ENCODE measurements around the gene RNF44. TPM values are rescaled to one million over a fixed set of nuclear protein-coding genes. Genes with fewer than 3 reads are reported as not detected.

RNF44 gene
- total RNA-seq, 1 experiment from 2014 or later, result 113 TPM

DNA sequence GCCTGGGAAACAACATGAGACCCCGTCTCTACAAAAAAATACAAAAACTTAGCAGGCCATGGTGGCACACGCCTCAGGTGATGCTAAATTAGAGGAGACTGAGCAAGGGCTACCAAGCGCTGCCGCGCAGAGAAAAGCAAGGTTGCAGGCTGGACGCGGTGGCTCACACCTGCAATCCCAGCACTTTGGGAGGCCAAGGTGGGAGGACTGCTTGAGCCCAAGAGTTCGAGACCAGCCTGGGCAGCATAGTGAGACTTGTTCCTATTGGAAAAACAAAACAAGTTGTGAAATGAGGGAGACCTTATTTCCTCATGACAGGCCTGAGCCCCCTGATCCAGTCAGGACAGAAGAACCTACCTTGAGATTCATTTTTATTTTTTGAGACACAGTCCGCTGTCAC is 11.5 kb downstream of the RNF44 start:
- DNase-seq (ENCODE audit: low read depth, low spot score), result no peak
- TF ChIP-seq TCF7L2 (IDR thresholded peaks at IDR 0.05; ENCODE audit: low read depth, low read length) (no peak), SIN3A (IDR thresholded peaks at IDR 0.05; ENCODE audit: borderline replicate concordance, insufficient read depth, low read depth, low read length) (no peak), POLR2AphosphoS5 (IDR thresholded peaks at IDR 0.05; ENCODE audit: low read depth, low read length) (no peak)
- TF ChIP-seq, protein P1, sequence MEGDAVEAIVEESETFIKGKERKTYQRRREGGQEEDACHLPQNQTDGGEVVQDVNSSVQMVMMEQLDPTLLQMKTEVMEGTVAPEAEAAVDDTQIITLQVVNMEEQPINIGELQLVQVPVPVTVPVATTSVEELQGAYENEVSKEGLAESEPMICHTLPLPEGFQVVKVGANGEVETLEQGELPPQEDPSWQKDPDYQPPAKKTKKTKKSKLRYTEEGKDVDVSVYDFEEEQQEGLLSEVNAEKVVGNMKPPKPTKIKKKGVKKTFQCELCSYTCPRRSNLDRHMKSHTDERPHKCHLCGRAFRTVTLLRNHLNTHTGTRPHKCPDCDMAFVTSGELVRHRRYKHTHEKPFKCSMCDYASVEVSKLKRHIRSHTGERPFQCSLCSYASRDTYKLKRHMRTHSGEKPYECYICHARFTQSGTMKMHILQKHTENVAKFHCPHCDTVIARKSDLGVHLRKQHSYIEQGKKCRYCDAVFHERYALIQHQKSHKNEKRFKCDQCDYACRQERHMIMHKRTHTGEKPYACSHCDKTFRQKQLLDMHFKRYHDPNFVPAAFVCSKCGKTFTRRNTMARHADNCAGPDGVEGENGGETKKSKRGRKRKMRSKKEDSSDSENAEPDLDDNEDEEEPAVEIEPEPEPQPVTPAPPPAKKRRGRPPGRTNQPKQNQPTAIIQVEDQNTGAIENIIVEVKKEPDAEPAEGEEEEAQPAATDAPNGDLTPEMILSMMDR (IDR thresholded peaks at IDR 0.05), result no peak
- TF ChIP-seq, protein P2, sequence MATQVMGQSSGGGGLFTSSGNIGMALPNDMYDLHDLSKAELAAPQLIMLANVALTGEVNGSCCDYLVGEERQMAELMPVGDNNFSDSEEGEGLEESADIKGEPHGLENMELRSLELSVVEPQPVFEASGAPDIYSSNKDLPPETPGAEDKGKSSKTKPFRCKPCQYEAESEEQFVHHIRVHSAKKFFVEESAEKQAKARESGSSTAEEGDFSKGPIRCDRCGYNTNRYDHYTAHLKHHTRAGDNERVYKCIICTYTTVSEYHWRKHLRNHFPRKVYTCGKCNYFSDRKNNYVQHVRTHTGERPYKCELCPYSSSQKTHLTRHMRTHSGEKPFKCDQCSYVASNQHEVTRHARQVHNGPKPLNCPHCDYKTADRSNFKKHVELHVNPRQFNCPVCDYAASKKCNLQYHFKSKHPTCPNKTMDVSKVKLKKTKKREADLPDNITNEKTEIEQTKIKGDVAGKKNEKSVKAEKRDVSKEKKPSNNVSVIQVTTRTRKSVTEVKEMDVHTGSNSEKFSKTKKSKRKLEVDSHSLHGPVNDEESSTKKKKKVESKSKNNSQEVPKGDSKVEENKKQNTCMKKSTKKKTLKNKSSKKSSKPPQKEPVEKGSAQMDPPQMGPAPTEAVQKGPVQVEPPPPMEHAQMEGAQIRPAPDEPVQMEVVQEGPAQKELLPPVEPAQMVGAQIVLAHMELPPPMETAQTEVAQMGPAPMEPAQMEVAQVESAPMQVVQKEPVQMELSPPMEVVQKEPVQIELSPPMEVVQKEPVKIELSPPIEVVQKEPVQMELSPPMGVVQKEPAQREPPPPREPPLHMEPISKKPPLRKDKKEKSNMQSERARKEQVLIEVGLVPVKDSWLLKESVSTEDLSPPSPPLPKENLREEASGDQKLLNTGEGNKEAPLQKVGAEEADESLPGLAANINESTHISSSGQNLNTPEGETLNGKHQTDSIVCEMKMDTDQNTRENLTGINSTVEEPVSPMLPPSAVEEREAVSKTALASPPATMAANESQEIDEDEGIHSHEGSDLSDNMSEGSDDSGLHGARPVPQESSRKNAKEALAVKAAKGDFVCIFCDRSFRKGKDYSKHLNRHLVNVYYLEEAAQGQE (IDR thresholded peaks at IDR 0.05; ENCODE audit: insufficient read depth in 1 of 2, low read depth in 2 of 2, low read length in 1 of 2), result no peak
- Histone ChIP-seq H3K36me3 (ENCODE audit: control insufficient read depth, insufficient read depth, low read length) (peaks cover 4% of the 10 kb centered on the region; the same call in 1 of the 2 replicates), H3K27ac (ENCODE audit: low read length) (no peak overlapping the region), H3K27me3 (ENCODE audit: control insufficient read depth, insufficient read depth, low read length) (no peaks in the 10 kb centered on the region), H3K4me1 (ENCODE audit: control insufficient read depth, insufficient read depth, low read length) (no peaks in the 10 kb centered on the region; the same call in 1 of the 2 replicates), H3K4me3 (ENCODE audit: low read depth in 2 of 2, low read length in 2 of 2) (no peak overlapping the region), H3K9me3 (ENCODE audit: control insufficient read depth, insufficient read depth, low read depth, low read length) (no peaks in the 10 kb centered on the region)
- ATAC-seq, result no peak
- intact Hi-C loops (cut with micrococcal nuclease; ENCODE audit: unreplicated experiment) (no loop called here), in situ Hi-C loops (cut with HindIII; ENCODE audit: low pct_unique_long_range_greater_than_20kb, low sequenced_read_pairs) (no loop called here)
- BruUV-seq (replicated peaks), result no TSS peak
- CTCF ChIA-PET, result no interaction called here
- POLR2A ChIA-PET, result no interaction called here

DNA sequence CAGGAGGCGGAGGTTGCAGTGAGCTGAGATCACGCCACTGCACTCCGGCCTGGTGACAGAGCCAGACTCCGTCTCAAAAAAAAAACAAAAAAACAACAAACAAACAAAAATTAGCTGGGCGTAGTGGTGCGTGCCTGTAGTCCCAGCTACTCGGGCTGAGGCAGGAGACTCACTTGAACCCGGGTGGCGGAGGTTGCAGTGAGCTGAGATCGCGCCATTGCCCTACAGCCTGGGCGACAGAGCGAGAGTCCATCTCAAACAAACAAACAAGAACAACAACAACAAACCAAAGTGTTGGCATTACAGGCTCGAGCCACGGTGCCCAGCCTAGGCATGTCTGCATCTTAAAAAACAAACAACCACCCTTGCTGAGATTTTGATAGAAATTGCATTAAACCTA is 12.2 kb downstream of the RNF44 start:
- no peaks in the 10 kb centered on the region for H3K27me3 ChIP-seq (ENCODE audit: control insufficient read depth, insufficient read depth, low read length)
- no peaks in the 10 kb centered on the region; the same call in 1 of the 2 replicates for H3K4me1 ChIP-seq (ENCODE audit: control insufficient read depth, insufficient read depth, low read length)
- ATAC-seq (no peak), DNase-seq (ENCODE audit: low read depth, low spot score) (no peak)
- TF ChIP-seq POLR2AphosphoS5 (IDR thresholded peaks at IDR 0.05; ENCODE audit: low read depth, low read length), result no peak
- TF ChIP-seq TCF7L2 (IDR thresholded peaks at IDR 0.05; ENCODE audit: low read depth, low read length), result no peak
- no peak for TF ChIP-seq SIN3A (IDR thresholded peaks at IDR 0.05; ENCODE audit: borderline replicate concordance, insufficient read depth, low read depth, low read length)
- TF ChIP-seq, protein P1 (IDR thresholded peaks at IDR 0.05), result no peak
- TF ChIP-seq, protein P2 (IDR thresholded peaks at IDR 0.05; ENCODE audit: insufficient read depth in 1 of 2, low read depth in 2 of 2, low read length in 1 of 2), result no peak
- no peak overlapping the region for H3K27ac ChIP-seq (ENCODE audit: low read length)
- POLR2A ChIA-PET, result no interaction called here
- peaks cover 4% of the 10 kb centered on the region; the same call in 1 of the 2 replicates for H3K36me3 ChIP-seq (ENCODE audit: control insufficient read depth, insufficient read depth, low read length)
- no peaks in the 10 kb centered on the region for H3K9me3 ChIP-seq (ENCODE audit: control insufficient read depth, insufficient read depth, low read depth, low read length)
- BruUV-seq (replicated peaks), result no TSS peak
- CTCF ChIA-PET, result no interaction called here
- in situ Hi-C loops (cut with HindIII; ENCODE audit: low pct_unique_long_range_greater_than_20kb, low sequenced_read_pairs) (no loop called here), intact Hi-C loops (cut with micrococcal nuclease; ENCODE audit: unreplicated experiment) (no loop called here)
- H3K4me3 ChIP-seq (ENCODE audit: low read depth in 2 of 2, low read length in 2 of 2), result no peak overlapping the region
